Endothelial cell of umbilical vein (primary cell): ENCODE results near the gene MINDY4.

Experiments used
- POLR2A ChIP-seq: IDR thresholded peaks from 2 replicates; pipeline ENCODE4 v1.6.1; 2012; ENCODE audit warnings: low read depth, mild to moderate bottlenecking, control low read depth, low read length
- POLR2AphosphoS5 ChIP-seq: IDR thresholded peaks from 2 replicates; pipeline ENCODE4 v1.6.1; 2012; ENCODE audit warnings: low read depth, mild to moderate bottlenecking, control low read depth, low read length, moderate library complexity; ENCODE audit not compliant: insufficient read depth
- TF ChIP-seq, protein P1 (sequence below), 2 donors: IDR thresholded peaks; 1 replicate in 1 of 2; 2 replicates in 1 of 2; pipeline ENCODE4 v1.5.1; 2011; ENCODE audit warnings: low read length in 2 of 2, mild to moderate bottlenecking in 2 of 2, moderate library complexity in 2 of 2, control low read depth in 1 of 2, inconsistent platforms in 1 of 2, low read depth in 1 of 2; ENCODE audit not compliant: insufficient read depth in 1 of 2; ENCODE audit errors: extremely low read depth in 1 of 2

DNA sequence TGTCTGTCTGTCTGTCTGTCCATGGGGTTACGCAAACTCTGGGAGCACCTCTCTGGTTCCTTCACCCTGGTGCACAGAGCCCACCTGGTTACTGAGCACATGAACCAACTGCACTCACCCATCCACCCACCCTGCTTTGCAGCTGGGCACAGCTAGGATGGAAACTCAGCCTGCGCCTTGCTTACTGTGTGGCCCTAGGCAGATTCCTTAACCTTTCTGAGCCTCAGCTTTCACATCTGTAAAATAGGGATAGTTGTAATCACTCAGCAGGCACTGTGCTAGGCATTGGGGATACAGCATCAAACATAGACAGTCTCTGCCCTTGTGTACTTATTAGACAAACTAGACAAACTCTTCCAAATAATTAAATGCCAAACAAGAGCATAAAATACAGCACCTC, 41.1 kb upstream of the MINDY4 start:
- TF ChIP-seq, protein P1, sequence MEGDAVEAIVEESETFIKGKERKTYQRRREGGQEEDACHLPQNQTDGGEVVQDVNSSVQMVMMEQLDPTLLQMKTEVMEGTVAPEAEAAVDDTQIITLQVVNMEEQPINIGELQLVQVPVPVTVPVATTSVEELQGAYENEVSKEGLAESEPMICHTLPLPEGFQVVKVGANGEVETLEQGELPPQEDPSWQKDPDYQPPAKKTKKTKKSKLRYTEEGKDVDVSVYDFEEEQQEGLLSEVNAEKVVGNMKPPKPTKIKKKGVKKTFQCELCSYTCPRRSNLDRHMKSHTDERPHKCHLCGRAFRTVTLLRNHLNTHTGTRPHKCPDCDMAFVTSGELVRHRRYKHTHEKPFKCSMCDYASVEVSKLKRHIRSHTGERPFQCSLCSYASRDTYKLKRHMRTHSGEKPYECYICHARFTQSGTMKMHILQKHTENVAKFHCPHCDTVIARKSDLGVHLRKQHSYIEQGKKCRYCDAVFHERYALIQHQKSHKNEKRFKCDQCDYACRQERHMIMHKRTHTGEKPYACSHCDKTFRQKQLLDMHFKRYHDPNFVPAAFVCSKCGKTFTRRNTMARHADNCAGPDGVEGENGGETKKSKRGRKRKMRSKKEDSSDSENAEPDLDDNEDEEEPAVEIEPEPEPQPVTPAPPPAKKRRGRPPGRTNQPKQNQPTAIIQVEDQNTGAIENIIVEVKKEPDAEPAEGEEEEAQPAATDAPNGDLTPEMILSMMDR (IDR thresholded peaks at IDR 0.05; ENCODE audit: extremely low read depth in 1 of 2, insufficient read depth in 1 of 2, low read depth in 1 of 2, low read length in 2 of 2), result no peak
- TF ChIP-seq POLR2A, result no peak
- no peak for TF ChIP-seq POLR2AphosphoS5
